SIG-M5 treated with dmso at 0.1 percent for 504 hours (cell line): ENCODE measurements around the gene GCSAM.
A peak's percentile ranks its signal among the peaks of the same experiment; 100 is the strongest.

Experiments used
- DNase-seq: peaks from one replicate; lab custom pipeline; 2025; ENCODE audit not compliant: unreplicated experiment; lab: John Stamatoyannopoulos, UW

The GCSAM gene

DNA sequence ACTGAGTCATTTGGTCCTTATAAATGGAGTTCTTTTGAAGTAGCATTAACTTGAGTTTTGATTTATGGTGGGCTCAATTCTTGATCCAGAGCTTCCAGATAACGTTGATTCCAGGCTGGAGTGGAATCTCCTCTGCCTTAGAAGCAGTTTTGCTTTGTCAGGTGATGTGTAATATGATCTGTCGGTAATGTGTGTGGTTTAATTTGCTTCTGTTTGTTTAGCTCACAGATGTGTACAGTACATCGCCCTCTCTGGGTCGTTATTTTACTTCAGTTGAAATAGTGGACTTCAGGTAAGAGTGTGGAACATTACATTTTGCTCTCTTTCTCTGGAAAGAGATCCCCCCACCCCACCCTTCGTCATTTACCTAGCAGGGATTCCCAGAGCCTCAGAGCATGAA lies 23.7 kb downstream of the GCSAM start:
- DNase-seq = no peak

DNA sequence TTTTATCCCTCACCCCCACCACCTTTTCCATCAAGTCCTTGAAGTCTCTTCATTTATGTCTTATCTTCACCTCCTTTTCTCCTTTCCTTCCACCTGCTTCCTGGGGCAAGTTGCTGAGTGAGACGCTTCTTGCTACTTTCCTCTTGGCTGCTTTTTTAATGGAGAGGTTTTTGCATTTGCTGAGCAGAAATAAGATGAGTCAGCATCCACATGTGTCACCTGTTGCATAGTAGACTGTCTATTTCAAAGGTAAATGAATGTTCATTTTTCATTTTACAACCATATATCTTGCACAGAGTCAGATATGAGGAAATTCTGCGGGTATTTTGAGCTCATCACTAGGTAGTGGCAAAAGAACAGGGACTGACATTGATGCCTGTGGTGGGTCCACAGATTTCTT lies 28.3 kb downstream of the GCSAM start:
- DNase-seq = no peak

DNA sequence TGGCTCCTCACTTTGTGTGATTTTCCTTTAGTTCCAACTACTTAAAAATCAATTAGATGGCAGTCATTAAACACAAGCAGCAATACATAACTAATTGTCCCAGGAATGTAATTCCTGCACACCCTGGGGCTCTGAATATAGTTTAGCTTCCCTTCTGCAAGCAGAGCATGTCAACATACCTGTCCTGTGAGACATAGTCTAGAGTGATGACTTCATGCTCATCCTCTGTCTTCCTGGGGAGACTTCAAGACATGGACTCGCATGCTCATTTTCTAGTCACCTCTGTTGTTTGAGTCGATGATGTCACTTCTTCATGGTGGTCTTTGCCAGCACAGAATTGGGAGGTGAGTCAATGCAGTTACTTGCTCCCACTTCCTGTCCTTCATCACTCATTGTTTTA lies 31.1 kb downstream of the GCSAM start:
- DNase-seq = no peak

DNA sequence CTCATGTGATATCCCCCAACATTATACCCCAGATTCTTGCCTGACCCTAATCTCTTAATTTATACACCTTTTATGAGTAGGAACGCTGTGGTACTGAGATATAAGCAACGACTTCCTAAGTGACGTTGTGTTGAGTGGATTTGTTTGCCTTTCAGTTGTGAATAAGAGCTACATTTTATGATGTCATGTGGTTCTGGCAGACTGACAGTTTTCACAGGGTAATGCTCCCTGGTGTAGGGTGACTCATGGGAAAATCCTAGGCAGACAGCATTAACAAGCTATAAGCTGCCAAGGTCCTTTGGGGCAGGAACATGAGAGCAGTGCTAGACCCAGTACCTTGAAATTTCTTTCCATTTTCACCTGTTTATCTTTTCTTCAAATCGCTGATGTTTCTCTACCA lies 35.7 kb downstream of the GCSAM start:
- peak; percentile 73 for DNase-seq

DNA sequence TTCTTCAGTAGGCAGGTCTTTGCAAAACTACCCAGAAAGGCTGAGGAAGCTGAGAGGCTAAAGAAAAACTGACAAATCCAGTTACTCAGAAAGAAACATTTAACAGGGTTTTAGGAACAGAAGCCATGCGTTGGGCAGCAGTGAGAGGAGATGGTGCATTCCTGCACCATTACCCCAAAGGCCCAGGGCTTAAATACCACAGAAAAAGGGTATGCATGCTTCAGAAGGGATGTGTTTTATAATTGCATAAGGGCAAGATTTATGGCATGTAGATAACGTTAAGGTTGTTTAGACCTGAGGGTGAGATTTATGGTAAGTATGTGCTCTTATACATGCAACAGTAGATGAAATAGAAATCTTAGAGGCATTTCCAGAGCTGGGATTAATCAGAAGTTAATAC lies 36.9 kb downstream of the GCSAM start:
- no peak for DNase-seq

DNA sequence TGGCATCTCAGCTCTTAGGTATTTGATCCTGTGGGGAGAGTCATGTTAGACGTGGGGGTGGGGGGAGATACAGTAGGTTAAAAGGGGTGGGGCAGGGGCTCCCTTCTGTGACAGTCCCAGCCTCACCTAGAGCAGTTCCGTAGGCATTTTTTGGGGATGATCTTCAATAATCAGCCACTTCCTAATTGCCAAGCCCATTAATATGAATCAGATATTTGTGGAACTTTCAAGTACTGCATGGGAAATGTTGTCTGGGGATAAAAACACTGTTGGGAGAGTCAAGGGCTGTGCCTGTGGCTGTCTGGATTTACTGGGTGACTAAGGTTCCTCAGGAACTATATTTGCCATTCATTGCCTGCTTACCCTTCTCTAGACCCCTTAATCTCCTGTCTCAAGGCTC lies 37.3 kb downstream of the GCSAM start:
- no peak for DNase-seq

DNA sequence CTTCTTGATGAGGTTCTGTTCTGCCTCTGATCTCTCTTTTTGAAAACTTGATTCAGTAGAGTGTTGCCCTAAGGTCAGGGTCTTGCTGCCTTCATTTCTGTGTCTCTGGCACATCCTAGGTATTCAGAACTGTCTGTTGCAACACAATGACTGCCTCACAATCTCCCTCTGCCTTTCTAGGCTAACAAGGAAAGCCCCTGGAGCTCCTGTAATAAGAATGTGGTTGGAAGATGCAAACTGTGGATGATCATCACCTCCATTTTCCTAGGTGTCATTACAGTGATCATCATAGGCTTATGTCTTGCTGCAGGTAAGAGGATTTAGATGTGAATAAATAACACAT lies 39.9 kb downstream of the GCSAM start:
- no peak for DNase-seq

DNA sequence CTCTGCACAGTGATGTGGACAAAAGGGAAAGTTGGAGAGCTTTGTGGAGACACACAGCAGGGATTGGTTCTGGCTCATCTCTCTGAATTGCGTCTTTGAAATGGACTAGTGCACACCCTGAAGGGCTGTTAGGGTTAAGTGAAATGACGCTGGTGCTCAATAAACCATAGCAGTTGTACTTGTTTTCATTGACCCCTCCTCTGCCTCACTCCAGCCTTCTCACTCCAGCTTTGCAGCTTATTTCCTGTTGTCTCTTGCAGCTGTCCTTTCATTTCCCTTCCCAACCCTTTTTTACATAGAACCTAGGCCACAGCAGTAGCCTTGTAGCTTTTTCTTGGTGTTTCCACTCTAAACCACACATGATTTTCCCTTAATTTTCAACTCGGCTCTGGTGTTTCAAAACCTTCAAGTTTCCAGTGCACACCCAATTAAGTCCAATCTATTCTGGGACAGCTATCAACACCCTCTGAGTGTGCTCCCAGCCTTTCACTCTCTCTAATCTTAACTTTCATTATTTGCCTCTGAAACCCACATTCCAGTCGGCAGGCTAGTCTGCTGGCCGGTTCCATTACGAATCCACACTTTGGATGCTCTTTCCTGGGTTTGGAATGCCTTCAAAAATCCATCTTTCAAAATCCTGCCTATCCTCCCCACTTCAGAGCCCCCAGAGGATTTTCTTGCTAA lies 40.4 kb downstream of the GCSAM start:
- DNase-seq = peak; percentile 8

DNA sequence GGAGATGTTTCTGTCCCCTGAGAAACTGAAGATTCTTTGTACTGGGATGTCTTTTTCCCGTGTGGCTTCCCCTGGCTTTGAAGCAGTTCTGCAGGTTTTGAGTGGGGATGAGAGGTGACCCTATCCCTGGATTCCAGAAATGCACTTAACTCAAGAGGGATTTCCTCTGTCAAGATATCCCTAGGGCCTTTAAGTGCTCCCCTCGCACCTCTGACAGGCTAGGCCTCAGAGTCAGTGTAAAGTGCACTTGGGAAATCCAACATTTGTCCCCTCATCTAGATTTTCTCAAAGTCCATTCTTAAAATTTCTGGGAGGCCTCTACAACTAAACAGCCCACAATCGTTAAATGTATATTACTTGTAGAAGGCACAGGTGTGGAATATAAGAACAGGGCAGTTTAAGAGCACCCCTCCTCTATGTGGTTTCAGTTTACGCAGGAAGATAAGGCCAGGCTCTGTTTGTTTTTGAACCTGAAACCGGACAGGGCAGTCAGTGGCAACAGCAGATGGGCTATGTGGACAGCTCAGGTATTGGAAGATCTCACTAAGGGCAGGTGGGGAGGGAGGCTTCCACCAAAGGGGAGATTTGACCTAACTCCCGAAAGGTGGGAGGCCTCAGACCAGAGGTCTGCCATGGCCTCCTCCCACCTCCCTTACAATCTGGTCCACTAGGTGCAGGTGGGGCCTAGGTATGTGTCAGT lies 42.0 kb downstream of the GCSAM start:
- DNase-seq = no peak

DNA sequence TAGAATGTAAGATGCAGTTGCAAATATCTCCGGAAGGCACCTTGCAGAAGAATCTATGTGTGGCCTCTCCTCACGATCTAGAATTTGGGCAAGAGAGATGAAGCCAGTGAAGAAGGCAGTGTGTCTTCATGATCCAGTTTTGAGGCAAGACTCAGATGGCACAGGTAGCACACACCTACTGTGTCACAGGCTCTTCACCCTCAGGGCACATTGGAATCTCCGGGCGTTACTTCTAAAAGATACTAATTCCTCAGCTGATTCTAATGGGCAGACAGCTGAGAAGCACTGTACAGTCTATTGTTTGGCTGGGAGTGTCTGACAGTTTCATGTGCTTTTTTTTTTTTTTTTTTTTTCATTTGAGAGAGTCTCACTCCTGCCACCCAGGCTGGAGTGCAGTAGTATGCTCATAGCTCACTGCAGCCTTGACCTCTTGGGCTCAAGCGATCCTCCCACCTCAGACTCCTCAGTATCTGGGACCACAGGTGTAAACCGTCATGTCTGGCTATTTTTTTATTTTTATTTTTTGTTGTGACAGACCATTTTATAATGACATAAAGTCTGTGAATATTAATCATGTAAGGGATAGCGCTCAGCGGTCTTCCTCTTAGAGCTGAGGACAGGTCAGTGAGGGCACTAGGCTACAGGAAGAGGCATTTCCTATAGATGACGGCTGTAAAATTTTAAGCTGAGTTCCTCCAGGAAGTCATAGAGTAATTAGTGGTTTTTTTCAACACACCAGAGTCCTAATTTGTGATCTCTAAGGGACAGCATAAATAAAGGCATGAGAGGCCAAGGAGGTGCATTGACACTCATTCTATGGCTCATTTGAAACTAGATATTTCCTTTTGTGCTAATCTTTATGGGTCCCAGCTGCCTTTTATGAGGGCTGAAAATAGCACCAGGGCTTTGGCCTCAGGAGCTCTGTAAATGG lies 42.8 kb downstream of the GCSAM start:
- DNase-seq = peak; percentile 47

DNA sequence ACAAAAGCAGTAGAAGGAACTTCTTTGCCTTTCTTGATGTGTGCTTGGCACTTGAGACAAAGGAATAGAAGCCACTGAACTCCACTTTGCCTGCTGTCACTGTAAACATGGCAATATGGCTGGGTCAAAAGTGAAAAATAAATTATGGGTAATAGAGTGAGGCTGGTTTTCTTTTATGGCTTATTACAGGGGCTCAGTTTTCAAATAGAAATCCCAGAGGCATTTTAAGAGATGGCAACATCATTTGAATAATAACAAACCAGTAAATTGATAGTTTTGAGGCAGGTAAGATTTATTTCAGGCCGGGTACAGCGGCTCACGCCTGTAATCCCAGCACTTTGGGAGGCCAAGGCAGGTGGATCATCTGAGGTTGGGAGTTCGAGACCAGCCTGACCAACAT lies 44.1 kb downstream of the GCSAM start:
- DNase-seq = no peak

DNA sequence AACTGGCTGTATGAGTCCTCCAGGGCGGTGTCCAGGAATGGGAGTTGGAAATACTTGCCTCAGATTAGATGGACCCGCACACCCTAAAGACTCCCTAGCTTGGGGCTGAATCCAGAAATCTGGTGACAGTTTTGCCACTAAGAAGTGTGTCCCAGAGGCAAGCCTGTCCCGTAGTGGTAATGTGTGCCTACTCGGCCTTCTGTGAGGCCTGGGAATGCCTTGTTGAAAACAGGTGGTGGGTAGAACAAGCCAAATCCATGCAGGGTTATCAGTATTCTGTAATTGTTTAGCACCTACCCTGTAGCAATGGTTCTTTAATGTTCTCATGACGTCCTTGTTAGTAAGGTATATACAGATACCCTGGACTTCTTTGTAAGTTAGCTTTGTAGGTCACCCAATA lies 45.3 kb downstream of the GCSAM start:
- no peak for DNase-seq

DNA sequence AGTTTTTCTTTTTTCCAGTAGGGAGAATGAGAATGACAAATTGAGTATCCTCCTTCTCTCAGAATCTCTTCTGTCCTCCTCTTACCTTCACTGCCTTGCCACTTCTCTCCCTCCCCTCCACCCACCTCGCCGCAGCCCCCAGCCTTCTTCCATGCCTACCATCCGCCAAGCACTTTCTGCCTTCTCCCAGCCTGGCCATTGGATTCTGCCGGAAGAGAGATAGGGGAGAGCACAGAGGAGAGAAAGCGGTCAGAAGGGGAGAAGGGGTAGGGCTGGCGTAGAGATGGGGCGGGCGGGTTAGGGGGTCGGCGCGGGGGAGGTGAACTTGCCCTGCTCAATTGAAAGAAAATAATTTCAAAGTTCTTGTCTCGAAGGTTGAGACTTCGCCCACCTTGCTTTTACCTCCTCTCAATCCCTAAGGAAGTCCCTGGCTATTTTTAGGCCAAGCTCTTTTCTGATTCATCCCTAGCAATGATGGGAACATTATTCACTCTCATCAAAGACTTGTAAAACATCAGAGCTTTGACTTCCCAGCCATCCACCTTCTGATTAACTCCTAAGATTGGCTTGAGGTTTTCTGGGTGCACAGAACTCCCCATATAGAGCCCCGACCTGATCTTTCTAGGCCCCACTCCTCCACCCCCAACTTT lies 46.0 kb downstream of the GCSAM start:
- no peak for DNase-seq

DNA sequence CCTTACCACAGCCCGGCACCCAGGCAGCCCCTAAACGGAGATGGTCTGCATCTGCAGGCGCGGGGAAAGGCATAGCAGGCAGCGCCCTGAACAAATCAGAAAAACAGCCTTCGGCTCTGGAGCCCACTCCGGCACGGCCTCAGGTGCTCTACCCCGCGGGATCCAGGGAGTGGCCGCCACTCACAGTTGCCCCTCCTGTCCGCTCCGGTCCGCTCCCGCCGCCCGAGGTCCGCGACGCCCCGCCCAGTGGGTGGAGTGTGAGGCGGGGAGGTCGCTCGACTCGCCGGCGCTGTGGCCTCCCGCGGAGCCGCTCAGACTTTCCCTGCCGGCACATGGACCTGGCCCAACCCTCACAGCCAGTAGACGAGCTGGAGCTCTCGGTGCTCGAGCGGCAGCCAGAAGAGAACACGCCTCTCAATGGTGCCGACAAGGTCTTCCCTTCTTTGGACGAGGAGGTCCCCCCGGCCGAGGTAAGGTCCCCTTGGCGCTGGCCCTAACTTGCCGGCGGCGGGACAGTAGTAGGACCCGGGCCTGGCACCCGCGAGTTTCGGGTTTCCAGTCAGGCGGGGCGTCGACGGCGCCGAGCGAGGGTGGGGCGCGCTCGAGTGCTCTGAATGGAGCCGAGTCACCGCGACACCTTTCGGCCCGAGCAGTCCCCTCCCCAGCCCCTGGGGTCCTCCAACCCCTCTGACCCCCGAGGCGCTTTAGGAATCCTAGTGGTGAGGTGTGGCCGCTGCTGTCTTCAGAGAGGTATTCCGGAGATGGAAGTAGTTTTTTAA lies 46.8 kb downstream of the GCSAM start, which contains the start of gene C3orf52:
Gene C3orf52 (plus strand): TSS at position 314 of the 779 bp plus-strand sequence. CDS start 19 bp downstream, at position 333.
- DNase-seq = peak; percentile 29

DNA sequence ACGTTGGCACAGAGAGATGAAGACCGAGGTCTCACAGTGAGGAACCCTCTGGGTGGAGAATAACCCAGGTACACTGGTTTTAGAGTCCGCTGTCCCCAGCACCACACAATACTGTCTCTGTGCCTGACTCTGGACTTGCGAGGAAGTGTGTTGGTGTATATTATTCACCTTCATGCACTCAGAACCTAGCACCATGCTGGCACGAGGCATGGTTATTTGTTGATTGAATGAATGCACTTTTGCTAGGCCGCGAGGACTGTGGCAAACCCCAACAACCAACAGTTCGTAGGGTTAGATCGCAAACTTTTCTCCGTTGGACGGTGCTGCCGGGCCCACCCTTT lies 47.3 kb downstream of the GCSAM start:
- no peak for DNase-seq

DNA sequence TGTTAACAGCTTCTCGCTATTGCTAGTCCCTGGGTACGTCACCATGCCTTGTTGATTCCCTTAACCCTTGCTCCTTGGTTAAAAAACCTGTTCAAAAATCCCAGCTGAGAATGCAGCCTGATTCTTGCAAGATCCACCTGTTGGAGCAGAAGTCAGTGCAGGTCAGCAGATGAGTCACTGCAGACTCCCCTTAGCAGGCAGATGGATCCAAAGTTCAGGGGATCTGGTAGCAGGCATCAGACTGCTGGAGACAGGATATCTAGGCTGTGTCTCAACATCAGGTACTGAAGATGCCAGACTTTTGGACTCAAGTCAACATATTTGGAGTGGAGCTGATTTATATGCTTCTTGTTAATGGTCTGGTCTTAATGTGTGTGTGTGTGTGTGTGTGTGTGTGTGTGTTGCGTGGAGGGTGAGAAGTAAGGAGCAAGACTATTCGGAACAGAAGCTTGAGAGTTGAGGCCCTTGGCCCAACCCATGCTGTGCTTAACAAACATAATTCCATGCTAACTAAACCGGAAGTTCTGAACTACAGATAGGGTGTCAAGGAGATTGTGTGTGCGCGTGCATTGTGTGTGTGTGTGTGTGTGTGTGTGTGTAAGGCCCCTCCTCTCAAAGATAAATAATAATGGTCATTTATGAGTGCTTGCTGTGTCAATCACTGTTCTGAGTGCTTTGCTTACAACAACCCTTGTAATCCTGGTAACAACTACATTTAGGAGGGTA lies 47.9 kb downstream of the GCSAM start:
- no peak for DNase-seq

DNA sequence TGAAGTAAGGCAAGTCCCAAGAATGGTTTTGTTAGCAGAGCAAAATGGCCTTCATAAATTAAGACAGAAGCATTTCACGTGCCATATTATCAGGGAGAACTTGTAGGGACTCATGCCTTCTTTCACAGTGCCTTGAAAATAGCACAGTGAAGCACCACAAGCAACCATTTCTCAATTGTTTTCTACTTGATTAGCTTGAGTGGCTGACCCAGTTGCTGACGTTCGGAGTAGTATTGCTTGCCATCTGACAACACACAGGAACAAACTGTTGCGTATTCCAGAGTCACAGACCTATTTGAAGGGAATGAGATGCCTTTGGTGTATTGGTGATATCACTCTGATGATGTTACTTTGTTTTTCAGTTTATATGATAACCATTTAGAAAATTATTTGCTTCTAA lies 49.8 kb downstream of the GCSAM start:
- DNase-seq = no peak

DNA sequence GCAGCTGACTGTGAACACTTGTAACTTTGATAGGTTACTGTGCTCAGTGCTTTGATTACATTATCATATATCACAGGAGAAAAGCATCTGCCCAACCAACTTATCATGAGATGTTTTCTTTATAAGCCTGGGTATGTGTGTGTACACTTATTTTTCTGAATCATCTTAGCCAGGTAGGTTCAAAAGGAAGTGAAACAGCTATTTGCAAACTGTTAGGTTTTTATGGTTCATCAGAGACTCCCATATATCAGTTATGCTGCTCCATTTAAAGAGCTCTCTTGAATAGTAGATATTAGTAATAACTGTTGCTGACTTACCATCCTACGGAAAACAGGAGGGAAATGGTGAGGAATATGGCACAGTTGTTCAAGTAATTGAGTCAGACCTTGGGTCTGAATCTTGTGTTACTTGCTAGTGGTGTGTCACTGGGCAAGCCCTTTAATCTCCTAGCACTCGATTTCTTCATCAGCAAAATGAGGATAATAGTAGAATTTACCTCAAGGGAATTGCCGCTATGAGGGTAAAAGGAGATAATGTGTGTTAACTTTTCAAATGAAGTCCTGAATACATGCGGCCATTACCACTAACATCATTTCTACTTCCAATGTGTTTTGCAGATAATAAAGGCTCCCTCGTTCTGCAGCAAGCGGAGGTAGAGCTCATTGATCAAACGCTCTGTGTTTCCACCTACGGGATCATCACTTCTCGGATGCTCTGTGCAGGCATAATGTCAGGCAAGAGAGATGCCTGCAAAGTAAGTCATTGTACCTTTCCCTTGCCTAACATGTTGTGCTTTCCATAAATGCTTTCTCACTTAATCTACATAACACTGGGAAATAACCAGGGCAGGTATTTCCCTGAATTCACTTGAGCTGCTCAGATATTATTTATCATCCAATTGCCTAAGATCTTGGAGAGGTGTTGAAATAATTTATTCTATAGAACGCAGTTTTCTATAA lies 54.6 kb downstream of the GCSAM start:
- no peak for DNase-seq
